ENCODE data around the gene CDH2. TPM values are rescaled to one million over a fixed set of nuclear protein-coding genes. Genes with fewer than 3 reads are reported as not detected.

Gene CDH2
- total and polyA plus RNA-seq, 2 experiments from 2014 or later, result 14.7 to 36.9 TPM

DNA sequence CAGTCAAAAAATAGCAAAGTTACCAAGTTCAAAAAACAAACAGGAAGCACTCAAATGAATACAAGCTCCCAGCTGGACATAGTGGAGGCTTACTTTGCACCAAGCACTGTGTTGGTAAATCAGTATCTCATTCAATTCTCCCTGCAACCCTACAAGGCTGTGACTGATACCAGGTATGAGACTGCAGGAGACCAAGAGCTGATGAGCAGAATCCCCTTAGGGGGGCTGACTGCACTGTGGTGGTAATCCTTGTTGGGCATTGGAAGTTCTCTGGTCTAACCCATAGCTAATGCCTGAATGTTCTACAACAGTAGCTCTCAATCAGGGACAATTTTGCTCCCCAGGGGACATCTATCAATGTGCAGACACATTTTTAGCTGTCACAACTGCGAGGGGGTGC, 26.0 kb downstream of the CDH2 start (continued):
- TF ChIP-seq, protein P1, sequence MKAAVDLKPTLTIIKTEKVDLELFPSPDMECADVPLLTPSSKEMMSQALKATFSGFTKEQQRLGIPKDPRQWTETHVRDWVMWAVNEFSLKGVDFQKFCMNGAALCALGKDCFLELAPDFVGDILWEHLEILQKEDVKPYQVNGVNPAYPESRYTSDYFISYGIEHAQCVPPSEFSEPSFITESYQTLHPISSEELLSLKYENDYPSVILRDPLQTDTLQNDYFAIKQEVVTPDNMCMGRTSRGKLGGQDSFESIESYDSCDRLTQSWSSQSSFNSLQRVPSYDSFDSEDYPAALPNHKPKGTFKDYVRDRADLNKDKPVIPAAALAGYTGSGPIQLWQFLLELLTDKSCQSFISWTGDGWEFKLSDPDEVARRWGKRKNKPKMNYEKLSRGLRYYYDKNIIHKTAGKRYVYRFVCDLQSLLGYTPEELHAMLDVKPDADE (IDR thresholded peaks at IDR 0.05), result no peak
- TF ChIP-seq, protein P2, sequence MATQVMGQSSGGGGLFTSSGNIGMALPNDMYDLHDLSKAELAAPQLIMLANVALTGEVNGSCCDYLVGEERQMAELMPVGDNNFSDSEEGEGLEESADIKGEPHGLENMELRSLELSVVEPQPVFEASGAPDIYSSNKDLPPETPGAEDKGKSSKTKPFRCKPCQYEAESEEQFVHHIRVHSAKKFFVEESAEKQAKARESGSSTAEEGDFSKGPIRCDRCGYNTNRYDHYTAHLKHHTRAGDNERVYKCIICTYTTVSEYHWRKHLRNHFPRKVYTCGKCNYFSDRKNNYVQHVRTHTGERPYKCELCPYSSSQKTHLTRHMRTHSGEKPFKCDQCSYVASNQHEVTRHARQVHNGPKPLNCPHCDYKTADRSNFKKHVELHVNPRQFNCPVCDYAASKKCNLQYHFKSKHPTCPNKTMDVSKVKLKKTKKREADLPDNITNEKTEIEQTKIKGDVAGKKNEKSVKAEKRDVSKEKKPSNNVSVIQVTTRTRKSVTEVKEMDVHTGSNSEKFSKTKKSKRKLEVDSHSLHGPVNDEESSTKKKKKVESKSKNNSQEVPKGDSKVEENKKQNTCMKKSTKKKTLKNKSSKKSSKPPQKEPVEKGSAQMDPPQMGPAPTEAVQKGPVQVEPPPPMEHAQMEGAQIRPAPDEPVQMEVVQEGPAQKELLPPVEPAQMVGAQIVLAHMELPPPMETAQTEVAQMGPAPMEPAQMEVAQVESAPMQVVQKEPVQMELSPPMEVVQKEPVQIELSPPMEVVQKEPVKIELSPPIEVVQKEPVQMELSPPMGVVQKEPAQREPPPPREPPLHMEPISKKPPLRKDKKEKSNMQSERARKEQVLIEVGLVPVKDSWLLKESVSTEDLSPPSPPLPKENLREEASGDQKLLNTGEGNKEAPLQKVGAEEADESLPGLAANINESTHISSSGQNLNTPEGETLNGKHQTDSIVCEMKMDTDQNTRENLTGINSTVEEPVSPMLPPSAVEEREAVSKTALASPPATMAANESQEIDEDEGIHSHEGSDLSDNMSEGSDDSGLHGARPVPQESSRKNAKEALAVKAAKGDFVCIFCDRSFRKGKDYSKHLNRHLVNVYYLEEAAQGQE (IDR thresholded peaks at IDR 0.05; ENCODE audit: unreplicated experiment), result no peak
- TF ChIP-seq, protein P3, sequence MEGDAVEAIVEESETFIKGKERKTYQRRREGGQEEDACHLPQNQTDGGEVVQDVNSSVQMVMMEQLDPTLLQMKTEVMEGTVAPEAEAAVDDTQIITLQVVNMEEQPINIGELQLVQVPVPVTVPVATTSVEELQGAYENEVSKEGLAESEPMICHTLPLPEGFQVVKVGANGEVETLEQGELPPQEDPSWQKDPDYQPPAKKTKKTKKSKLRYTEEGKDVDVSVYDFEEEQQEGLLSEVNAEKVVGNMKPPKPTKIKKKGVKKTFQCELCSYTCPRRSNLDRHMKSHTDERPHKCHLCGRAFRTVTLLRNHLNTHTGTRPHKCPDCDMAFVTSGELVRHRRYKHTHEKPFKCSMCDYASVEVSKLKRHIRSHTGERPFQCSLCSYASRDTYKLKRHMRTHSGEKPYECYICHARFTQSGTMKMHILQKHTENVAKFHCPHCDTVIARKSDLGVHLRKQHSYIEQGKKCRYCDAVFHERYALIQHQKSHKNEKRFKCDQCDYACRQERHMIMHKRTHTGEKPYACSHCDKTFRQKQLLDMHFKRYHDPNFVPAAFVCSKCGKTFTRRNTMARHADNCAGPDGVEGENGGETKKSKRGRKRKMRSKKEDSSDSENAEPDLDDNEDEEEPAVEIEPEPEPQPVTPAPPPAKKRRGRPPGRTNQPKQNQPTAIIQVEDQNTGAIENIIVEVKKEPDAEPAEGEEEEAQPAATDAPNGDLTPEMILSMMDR (conservative IDR thresholded peaks at IDR 0.05; ENCODE audit: low read depth in 2 of 2), result no peak
- no peak for TF ChIP-seq ZNF331 (CRISPR knock-in tag; IDR thresholded peaks at IDR 0.05; ENCODE audit: low read depth)

DNA sequence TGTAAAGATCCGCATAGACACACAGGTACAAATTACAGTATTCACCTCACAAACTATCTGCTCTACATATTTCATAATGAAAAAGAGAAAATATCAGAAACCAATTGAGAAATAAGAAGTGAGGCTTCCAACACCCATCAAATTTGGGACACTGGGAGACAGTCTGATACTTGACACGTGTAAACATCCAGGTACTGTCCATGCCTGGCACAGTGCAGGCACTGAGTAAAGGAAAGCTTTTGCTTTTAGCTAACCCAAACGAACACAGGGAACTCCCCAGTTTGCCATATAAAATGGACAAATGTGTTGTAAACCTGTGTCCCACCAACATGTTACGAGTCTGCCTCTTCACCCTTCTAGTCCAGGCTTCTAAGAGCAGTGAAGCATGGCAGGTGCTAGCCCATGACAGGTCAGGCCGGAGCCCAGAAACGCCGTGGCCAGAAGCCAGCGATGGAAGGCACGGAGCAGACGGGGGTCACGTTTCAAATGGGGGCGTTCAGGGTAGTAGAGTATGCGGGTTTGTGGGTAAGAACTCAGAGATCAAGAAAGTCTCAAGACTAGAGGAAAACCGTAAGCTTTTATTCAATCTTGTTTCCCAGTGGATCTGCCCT, 27.0 kb downstream of the CDH2 start:
- Mint-ChIP-seq H3K36me3 (ENCODE audit: low read depth) (no peaks in the 10 kb centered on the region), H3K27me3 (ENCODE audit: insufficient read depth, low read depth, poor library complexity) (no peaks in the 10 kb centered on the region), H3K9me3 (no peaks in the 10 kb centered on the region), H3K27ac (no peak overlapping the region), H3K4me3 (no peak overlapping the region), H3K4me1 (peaks cover 37% of the 10 kb centered on the region)
- Histone ChIP-seq H3K27ac (ENCODE audit: low read depth) (no peak overlapping the region), H3K4me2 (no peak overlapping the region), H4K20me1 (replicated peaks; ENCODE audit: insufficient read depth) (no peaks in the 10 kb centered on the region; the same call in 1 of the 2 replicates), H3K79me2 (replicated peaks; ENCODE audit: insufficient read depth) (peaks cover 11% of the 10 kb centered on the region; the same call in 1 of the 2 replicates), H3F3A (replicated peaks; ENCODE audit: low read depth) (no peaks in the 10 kb centered on the region), H3K27me3 (ENCODE audit: insufficient read depth) (no peaks in the 10 kb centered on the region), H3K4me1 (ENCODE audit: insufficient read depth) (peaks cover 41% of the 10 kb centered on the region), H3K9me2 (ENCODE audit: insufficient read depth) (no peaks in the 10 kb centered on the region), H3K4me3 (no peak overlapping the region), H3K36me3 (ENCODE audit: insufficient read depth) (no peaks in the 10 kb centered on the region), H2AFZ (no peak overlapping the region)
- no peak for DNase-seq (ENCODE audit: low spot score)
- TF ChIP-seq, protein P4, sequence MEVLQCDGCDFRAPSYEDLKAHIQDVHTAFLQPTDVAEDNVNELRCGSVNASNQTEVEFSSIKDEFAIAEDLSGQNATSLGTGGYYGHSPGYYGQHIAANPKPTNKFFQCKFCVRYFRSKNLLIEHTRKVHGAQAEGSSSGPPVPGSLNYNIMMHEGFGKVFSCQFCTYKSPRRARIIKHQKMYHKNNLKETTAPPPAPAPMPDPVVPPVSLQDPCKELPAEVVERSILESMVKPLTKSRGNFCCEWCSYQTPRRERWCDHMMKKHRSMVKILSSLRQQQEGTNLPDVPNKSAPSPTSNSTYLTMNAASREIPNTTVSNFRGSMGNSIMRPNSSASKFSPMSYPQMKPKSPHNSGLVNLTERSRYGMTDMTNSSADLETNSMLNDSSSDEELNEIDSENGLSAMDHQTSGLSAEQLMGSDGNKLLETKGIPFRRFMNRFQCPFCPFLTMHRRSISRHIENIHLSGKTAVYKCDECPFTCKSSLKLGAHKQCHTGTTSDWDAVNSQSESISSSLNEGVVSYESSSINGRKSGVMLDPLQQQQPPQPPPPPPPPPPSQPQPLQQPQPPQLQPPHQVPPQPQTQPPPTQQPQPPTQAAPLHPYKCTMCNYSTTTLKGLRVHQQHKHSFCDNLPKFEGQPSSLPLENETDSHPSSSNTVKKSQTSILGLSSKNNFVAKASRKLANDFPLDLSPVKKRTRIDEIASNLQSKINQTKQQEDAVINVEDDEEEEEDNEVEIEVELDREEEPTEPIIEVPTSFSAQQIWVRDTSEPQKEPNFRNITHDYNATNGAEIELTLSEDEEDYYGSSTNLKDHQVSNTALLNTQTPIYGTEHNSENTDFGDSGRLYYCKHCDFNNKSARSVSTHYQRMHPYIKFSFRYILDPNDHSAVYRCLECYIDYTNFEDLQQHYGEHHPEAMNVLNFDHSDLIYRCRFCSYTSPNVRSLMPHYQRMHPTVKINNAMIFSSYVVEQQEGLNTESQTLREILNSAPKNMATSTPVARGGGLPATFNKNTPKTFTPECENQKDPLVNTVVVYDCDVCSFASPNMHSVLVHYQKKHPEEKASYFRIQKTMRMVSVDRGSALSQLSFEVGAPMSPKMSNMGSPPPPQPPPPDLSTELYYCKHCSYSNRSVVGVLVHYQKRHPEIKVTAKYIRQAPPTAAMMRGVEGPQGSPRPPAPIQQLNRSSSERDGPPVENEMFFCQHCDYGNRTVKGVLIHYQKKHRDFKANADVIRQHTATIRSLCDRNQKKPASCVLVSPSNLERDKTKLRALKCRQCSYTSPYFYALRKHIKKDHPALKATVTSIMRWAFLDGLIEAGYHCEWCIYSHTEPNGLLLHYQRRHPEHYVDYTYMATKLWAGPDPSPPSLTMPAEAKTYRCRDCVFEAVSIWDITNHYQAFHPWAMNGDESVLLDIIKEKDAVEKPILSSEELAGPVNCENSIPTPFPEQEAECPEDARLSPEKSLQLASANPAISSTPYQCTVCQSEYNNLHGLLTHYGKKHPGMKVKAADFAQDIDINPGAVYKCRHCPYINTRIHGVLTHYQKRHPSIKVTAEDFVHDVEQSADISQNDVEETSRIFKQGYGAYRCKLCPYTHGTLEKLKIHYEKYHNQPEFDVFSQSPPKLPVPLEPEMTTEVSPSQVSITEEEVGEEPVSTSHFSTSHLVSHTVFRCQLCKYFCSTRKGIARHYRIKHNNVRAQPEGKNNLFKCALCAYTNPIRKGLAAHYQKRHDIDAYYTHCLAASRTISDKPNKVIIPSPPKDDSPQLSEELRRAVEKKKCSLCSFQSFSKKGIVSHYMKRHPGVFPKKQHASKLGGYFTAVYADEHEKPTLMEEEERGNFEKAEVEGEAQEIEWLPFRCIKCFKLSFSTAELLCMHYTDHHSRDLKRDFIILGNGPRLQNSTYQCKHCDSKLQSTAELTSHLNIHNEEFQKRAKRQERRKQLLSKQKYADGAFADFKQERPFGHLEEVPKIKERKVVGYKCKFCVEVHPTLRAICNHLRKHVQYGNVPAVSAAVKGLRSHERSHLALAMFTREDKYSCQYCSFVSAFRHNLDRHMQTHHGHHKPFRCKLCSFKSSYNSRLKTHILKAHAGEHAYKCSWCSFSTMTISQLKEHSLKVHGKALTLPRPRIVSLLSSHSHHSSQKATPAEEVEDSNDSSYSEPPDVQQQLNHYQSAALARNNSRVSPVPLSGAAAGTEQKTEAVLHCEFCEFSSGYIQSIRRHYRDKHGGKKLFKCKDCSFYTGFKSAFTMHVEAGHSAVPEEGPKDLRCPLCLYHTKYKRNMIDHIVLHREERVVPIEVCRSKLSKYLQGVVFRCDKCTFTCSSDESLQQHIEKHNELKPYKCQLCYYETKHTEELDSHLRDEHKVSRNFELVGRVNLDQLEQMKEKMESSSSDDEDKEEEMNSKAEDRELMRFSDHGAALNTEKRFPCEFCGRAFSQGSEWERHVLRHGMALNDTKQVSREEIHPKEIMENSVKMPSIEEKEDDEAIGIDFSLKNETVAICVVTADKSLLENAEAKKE (CRISPR knock-in tag; IDR thresholded peaks at IDR 0.05), result no peak
- TF ChIP-seq ZNF331 (CRISPR knock-in tag; IDR thresholded peaks at IDR 0.05; ENCODE audit: low read depth), result no peak
- ATAC-seq, result no peak
